GM23248 (cell line): ENCODE results near the gene TRIO. TPM values are rescaled to one million over a fixed set of nuclear protein-coding genes. Genes with fewer than 3 reads are reported as not detected.
A peak's percentile ranks its signal among the peaks of the same experiment; 100 is the strongest.

Source experiments
- DNase-seq: peaks from one replicate; pipeline ENCODE4 v3.0.0-alpha.2; 2015
- H2AFZ ChIP-seq: fragments of 200-600 bp; sonication (generic); 2 replicates; pipeline ENCODE4 v1.6.1; 2016; ENCODE audit warnings: antibody characterized with exemption
- H3F3A ChIP-seq: fragments of 200-600 bp; sonication (generic); 2 replicates; pipeline ENCODE4 v1.6.1; 2016; ENCODE audit warnings: mild to moderate bottlenecking, antibody characterized with exemption, mixed run types; ENCODE audit not compliant: insufficient read depth
- H3K27ac ChIP-seq: fragments of 200-600 bp; sonication (generic); 2 replicates; pipeline ENCODE4 v1.5.1; 2016; ENCODE audit warnings: mild to moderate bottlenecking
- H3K27me3 ChIP-seq: fragments of 200-600 bp; sonication (generic); replicated peaks from 2 replicates; pipeline ENCODE4 v1.6.1; 2016; ENCODE audit warnings: mild to moderate bottlenecking; ENCODE audit not compliant: insufficient read depth
- H3K36me3 ChIP-seq: fragments of 200-600 bp; sonication (generic); 2 replicates; pipeline ENCODE4 v1.6.1; 2016; ENCODE audit warnings: low read depth, mild to moderate bottlenecking
- H3K4me1 ChIP-seq: fragments of 200-600 bp; sonication (generic); 2 replicates; pipeline ENCODE4 v1.6.1; 2016; ENCODE audit warnings: mild to moderate bottlenecking; ENCODE audit not compliant: insufficient read depth
- H3K4me2 ChIP-seq: fragments of 200-600 bp; sonication (generic); one replicate; pipeline ENCODE4 v1.6.1; 2016; ENCODE audit warnings: mild to moderate bottlenecking; ENCODE audit not compliant: unreplicated experiment
- H3K4me3 ChIP-seq: fragments of 200-600 bp; sonication (generic); 2 replicates; pipeline ENCODE4 v1.5.1; 2016; ENCODE audit warnings: mild to moderate bottlenecking
- H3K79me2 ChIP-seq: fragments of 200-600 bp; sonication (generic); 2 replicates; pipeline ENCODE4 v1.6.1; 2016; ENCODE audit warnings: mild to moderate bottlenecking; ENCODE audit not compliant: insufficient read depth
- H3K9ac ChIP-seq: fragments of 200-600 bp; sonication (generic); 2 replicates; pipeline ENCODE4 v1.6.1; 2016; ENCODE audit warnings: mild to moderate bottlenecking
- H3K9me2 ChIP-seq: fragments of 200-600 bp; sonication (generic); 2 replicates; pipeline ENCODE4 v1.6.1; 2016; ENCODE audit warnings: mixed run types, mild to moderate bottlenecking, moderate library complexity; ENCODE audit not compliant: insufficient read depth
- H3K9me3 ChIP-seq: fragments of 200-600 bp; sonication (generic); one replicate; pipeline ENCODE4 v1.6.1; 2017; ENCODE audit warnings: low read depth
- H4K20me1 ChIP-seq: fragments of 200-600 bp; sonication (generic); 2 replicates; pipeline ENCODE4 v1.6.0; 2016; ENCODE audit not compliant: insufficient read depth
- EZH2 ChIP-seq: fragments of 200-600 bp; sonication (generic); IDR thresholded peaks from 2 replicates; pipeline ENCODE4 v1.6.1; 2018; ENCODE audit warnings: antibody characterized with exemption, mild to moderate bottlenecking; ENCODE audit not compliant: insufficient read depth, poor library complexity, severe bottlenecking
- EZH2phosphoT487 ChIP-seq: fragments of 200-600 bp; sonication (generic); IDR thresholded peaks from 2 replicates; pipeline ENCODE4 v1.6.1; 2018; ENCODE audit warnings: antibody characterized with exemption, moderate library complexity, mild to moderate bottlenecking, low read depth; ENCODE audit not compliant: insufficient read depth
- WGBS, 2 experiments: methylation state at CpG; one replicate each; pipeline ENCODE4 v1.1.6; 2015 to 2017; ENCODE audit warnings: low lambda C conversion rate in 2 of 2, low coverage in 1 of 2; ENCODE audit errors: missing lambda C conversion rate in 2 of 2; 5-methylcytosine and 5-hydroxymethylcytosine counted together
- in situ Hi-C: fragments of 300-500 bp; cut with MboI; formaldehyde crosslinking; loops from 2 replicates; pipeline ENCODE4 v1.15.0; 2020
- polyA plus RNA-seq: library from polyadenylated mRNA; unstranded; fragments of >200 nt; fragmentation: Nextera tagmentation; extraction: Ambion mirVana; gene quantifications from 2 replicates; pipeline ENCODE4 v1.2.1, GENCODE V29; 2016
- total RNA-seq: library from RNA; depleted of rRNA; stranded (reverse); fragments of >200 nt; shearing (Covaris generic); gene quantifications from 2 replicates; pipeline ENCODE4 v1.2.3, GENCODE V29; 2014

Gene TRIO
- total and polyA plus RNA-seq, 2 experiments from 2014 or later = 28.1 to 198 TPM

DNA sequence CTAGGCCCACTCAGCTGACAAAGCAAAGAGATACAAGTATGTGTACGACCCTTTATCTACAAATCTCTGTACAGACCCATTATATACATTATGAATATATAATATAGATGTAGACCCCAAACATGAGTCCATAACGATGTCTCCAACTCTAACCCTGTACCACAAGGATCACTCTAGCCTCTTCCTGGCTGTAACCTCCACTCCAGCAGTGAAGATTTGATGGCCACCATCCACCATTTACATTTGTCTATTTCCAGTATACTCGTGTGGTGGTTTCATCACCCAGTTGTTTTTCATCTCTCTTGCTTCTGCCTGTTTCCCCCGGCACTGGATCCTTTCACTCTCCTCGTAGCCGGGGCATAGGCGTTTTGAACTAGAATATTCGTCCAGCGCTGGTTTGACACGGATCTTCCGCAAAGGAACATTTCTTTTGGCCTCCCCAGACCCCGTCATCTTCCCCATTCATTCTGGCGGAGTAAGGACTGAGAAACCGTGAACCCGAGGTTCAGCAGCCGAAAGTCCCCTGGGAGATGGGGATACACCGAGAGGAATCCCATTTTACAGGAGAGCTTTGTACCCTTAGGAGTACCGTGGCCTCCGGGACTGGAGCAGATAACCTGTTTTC, 828 bp upstream of the TRIO start:
- no peaks in the 10 kb centered on the region for H3K36me3 ChIP-seq
- in situ Hi-C loops = no loop called here
- WGBS, 2 experiments = 12% methylated on average over 19 of the region's 19 CpGs
- peak overlapping the region; percentile 83 for H3K4me2 ChIP-seq
- H4K20me1 ChIP-seq = no peaks in the 10 kb centered on the region
- H3K4me1 ChIP-seq = peaks cover 20% of the 10 kb centered on the region
- peak overlapping the region; percentile 86 for H3K27ac ChIP-seq
- no peaks in the 10 kb centered on the region for H3K27me3 ChIP-seq
- H2AFZ ChIP-seq = peak overlapping the region; percentile 80
- peak overlapping the region; percentile 88 for H3K9ac ChIP-seq
- H3K9me3 ChIP-seq = no peaks in the 10 kb centered on the region
- peak; percentile 71 for DNase-seq
- H3K9me2 ChIP-seq = no peaks in the 10 kb centered on the region
- H3K4me3 ChIP-seq = peak overlapping the region; percentile 78
- peaks cover 47% of the 10 kb centered on the region for H3F3A ChIP-seq
- no peak for TF ChIP-seq EZH2
- peaks cover 46% of the 10 kb centered on the region for H3K79me2 ChIP-seq

DNA sequence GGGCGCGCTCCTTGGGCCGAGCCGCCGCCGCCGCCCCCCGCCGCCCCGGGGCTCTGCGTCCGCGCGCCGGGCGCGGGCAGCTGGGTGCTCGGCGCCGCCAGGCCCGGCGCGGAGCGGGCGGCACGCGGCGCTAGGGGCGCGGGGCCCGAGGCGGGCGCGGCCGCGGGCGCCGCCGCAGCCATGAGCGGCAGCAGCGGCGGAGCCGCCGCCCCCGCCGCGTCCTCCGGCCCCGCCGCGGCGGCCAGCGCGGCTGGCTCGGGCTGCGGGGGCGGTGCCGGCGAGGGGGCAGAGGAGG, 351 bp downstream of the TRIO start:
- Histone ChIP-seq H3K4me2 (no peak overlapping the region), H3K27ac (peak overlapping the region; percentile 86), H3K27me3 (no peaks in the 10 kb centered on the region), H4K20me1 (peaks cover 7% of the 10 kb centered on the region; the same call in 1 of the 2 replicates), H3K9me2 (no peaks in the 10 kb centered on the region), H3K9me3 (no peaks in the 10 kb centered on the region), H2AFZ (no peak overlapping the region), H3K9ac (peak overlapping the region; percentile 93), H3K4me1 (peaks cover 32% of the 10 kb centered on the region), H3K4me3 (peak overlapping the region; percentile 84), H3F3A (peaks cover 59% of the 10 kb centered on the region), H3K36me3 (0 out of 2 replicates have a peak, but pooled peaks cover 5% of the 10 kb centered on the region), H3K79me2 (peaks cover 58% of the 10 kb centered on the region)
- WGBS, 2 experiments = 1% methylated on average over 15 of the region's 59 CpGs; no CpG with 5 or more reads in 1 of the 2 experiments
- no peak for DNase-seq
- TF ChIP-seq EZH2 = no peak
- no peak for TF ChIP-seq EZH2phosphoT487
- in situ Hi-C loops = no loop called here

DNA sequence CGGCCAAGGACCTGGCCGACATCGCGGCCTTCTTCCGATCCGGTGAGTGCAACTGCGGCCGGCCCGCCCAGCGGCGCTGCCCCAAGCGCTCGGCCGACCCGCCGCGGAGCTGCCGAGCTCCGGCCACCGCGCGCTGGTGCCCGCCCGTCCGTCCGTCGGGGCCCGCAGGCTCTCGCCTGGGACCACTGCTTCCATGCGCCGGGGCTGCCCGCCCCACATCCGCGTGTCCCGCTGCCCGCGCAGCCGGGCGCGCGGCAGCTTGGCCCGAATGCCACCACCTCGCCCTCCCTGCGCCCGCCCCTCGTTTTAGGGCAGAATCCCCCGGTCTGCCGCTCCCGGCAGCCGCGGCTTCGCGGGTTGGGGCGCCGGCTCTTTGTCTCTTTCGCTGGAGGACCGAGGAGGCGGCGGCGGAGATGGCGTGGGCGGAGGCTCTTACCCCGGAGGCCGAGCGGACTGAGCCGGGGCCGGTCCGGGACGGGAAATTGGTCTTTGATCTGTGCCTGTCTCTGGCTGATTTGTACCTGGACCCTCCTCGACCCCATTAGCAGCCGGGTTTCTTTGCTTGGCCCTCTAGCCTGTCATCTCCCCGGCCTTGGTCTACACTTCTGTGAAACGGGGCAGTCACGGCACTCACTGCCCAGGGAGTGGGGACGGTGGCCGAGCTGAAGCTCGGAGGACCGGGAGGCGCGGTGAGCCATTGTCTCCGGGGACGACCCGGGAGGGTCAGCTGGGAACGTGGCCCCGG, 871 bp downstream of the TRIO start:
- DNase-seq = peak; percentile 74
- H3F3A ChIP-seq = peaks cover 64% of the 10 kb centered on the region
- H3K4me1 ChIP-seq = peaks cover 37% of the 10 kb centered on the region
- H4K20me1 ChIP-seq = peaks cover 10% of the 10 kb centered on the region; the same call in 1 of the 2 replicates
- 0 out of 2 replicates have a peak, but pooled peaks cover 5% of the 10 kb centered on the region for H3K36me3 ChIP-seq
- H3K9me2 ChIP-seq = no peaks in the 10 kb centered on the region
- no peaks in the 10 kb centered on the region for H3K27me3 ChIP-seq
- peak overlapping the region; percentile 84 for H3K4me3 ChIP-seq
- in situ Hi-C loops = no loop called here
- 1% methylated on average over 59 to 79 of the region's 85 CpGs for WGBS, 2 experiments
- TF ChIP-seq EZH2 (no peak), EZH2phosphoT487 (no peak)
- no peak overlapping the region for H2AFZ ChIP-seq
- H3K79me2 ChIP-seq = peaks cover 63% of the 10 kb centered on the region
- H3K9ac ChIP-seq = peak overlapping the region; percentile 93
- H3K9me3 ChIP-seq = no peaks in the 10 kb centered on the region
- peak overlapping the region; percentile 73 for H3K4me2 ChIP-seq
- peak overlapping the region; percentile 79 for H3K27ac ChIP-seq

DNA sequence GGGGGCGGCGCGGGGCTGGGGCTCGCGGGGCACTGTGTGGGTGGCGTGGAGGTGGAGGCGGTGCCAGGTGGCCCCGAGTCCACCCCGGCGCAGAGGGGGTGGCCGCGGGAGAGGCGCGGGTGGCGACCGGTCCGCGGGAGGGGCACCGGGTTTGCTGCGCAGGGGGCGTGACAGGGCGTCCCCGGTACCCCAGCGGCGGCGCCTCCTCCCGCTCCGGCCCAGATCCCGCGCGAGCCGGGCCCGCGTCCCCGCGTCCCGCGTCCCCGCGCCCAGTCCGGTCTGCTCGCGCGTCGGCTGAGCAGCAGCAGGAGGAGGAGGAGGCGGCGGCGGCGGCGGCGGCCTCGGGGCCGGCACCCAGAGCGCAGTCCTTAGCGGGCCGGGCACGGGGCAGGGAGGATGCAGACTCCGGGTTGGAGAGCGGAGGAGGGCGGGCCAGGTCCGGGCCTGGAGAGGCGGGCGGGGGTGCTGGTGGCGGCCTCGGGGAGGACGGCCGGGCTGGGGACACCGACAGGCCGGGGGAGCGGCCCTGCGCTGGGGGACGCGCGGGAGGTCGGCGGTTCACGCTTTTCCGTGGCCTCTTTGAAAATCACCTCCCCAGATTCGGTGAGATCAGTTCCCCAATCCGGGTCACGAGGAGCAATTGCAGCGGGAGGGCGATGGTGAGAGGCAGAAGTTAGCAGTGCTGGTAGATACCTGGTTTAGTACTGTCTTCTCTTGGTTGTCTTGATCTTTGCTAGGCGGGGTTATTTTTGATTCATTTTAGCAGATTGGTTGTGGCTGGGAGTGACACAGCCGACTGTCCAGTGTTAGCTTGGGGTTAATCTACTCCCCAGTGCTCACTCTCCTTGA, 1.7 kb downstream of the TRIO start:
- in situ Hi-C loops = no loop called here
- TF ChIP-seq EZH2 (no peak), EZH2phosphoT487 (no peak)
- Histone ChIP-seq H3K9me2 (no peaks in the 10 kb centered on the region), H3F3A (peaks cover 64% of the 10 kb centered on the region), H3K79me2 (peaks cover 71% of the 10 kb centered on the region), H3K4me2 (peak overlapping the region; percentile 98), H3K9me3 (no peaks in the 10 kb centered on the region), H4K20me1 (peaks cover 12% of the 10 kb centered on the region; the same call in 1 of the 2 replicates), H2AFZ (no peak overlapping the region), H3K9ac (peak overlapping the region; percentile 93), H3K4me3 (peak overlapping the region; percentile 84), H3K27ac (peak overlapping the region; percentile 79), H3K27me3 (no peaks in the 10 kb centered on the region), H3K4me1 (peaks cover 45% of the 10 kb centered on the region), H3K36me3 (0 out of 2 replicates have a peak, but pooled peaks cover 5% of the 10 kb centered on the region)
- DNase-seq = peak; percentile 84
- WGBS, 2 experiments = 1% methylated on average over 37 to 56 of the region's 85 CpGs
